GOT3 (cell line): ENCODE measurements around the gene HCFC1R1.

Experiments
- DNase-seq: peaks from one replicate; lab custom pipeline; 2025; ENCODE audit warnings: mixed read lengths; lab: John Stamatoyannopoulos, UW

The HCFC1R1 gene

DNA sequence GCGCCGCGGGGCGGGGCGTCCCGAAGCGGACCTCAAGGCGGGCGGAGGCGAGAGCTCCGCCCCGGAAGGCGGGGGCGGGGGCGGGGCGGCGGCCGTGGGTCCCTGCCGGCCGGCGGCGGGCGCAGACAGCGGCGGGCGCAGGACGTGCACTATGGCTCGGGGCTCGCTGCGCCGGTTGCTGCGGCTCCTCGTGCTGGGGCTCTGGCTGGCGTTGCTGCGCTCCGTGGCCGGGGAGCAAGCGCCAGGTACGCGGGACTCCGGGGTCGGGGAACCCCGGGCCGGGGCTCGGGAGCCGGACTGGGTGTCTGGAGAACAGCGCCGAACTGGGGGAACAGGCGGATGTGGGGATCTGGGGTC, 3.5 kb downstream of the HCFC1R1 start, which contains the start of gene TNFRSF12A:
TSS of gene TNFRSF12A (plus strand) at position 122 of the 357 bp plus-strand sequence. CDS start at position 152, 30 bp downstream.
- peak; percentile 65 for DNase-seq

DNA sequence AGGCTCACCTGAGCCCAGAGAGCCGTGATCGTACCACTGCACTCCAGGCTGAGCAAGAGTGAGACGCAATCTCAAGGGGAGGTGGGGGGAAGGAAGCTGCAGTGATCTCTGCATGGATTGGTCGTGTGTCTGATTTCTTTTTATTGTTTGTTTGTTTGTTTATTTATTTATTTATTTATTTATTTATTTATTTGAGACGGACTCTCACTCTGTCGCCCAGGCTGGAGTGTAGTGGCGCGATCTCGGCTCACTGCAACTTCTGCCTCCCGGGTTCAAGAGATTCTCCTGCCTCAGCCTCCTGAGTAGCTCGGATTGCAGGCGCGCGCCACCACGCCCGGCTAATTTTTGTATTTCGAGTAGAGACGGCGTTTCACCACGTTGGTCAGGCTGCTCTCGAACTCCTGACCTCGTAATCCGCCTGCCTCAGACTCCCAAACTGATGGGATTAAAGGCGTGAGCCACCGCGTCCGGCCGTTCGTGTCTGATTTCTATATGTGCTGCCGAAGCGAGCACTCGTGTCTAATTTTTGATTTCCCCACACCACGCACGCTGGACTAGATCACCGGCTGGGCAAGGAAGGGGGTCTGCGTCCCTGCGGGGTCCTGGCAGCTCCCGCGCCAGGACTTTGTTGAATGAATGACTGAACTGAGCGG, 4.0 kb downstream of the HCFC1R1 start:
- DNase-seq, result no peak

DNA sequence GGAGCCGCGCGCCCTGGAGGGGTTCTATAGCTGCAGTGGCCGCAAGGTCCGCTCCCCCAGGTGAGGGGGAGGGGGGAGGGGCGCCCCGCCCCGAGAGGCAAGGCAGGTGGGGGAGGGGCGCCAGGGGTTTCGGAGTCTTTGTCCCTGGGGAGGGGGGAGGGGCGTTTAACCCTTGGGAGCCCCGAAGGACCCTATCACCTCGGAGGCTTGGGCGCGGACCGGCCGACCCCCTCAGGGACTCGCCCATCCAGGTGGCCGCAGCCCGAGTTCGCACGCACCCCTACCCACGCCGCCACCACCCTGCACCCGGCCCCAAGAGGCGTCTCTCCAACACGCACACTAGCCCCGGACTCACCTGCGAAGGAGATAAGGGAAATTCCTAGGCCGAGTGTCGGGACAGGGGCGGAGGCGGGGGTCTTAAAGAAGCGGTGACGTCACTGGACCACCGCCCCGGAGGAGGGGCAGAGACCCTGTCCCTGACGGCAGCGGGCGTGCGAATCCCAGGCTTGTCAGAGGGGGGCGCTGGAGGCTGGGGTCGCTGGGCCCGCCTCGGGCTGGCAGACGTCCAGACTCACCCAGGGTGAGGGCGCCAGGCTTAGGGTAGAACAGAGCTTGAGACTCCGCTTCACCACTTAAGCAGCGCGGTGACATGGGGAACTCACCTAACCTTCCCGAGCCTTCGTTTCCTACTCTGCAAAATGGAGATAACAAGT, 5.8 kb downstream of the HCFC1R1 start, which contains the start of gene CLDN6:
TSS of gene CLDN6 (minus strand) at position 390 of the 713 bp plus-strand sequence. CDS start 2,162 bp downstream, outside the sequence.
- no peak for DNase-seq

DNA sequence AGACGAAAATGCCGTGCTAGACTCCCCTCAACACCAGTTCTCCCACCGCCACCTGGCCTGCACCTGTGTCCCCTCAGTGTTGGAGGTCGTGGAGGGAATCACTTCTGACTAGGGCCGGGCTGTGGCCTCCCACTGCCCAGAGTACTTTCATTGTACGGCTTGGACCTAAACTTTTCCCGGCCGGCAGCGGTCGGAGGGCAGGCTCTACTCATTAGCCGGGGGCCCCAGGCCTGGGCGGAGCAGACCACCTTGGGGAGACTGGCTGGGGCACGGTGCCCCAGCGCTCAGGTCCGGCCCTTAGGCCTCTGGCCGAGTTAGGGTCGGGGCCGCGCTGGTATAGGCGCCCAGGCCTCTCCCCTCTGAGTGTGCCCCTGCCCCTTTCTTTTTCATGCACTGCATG, 6.4 kb downstream of the HCFC1R1 start:
- no peak for DNase-seq

DNA sequence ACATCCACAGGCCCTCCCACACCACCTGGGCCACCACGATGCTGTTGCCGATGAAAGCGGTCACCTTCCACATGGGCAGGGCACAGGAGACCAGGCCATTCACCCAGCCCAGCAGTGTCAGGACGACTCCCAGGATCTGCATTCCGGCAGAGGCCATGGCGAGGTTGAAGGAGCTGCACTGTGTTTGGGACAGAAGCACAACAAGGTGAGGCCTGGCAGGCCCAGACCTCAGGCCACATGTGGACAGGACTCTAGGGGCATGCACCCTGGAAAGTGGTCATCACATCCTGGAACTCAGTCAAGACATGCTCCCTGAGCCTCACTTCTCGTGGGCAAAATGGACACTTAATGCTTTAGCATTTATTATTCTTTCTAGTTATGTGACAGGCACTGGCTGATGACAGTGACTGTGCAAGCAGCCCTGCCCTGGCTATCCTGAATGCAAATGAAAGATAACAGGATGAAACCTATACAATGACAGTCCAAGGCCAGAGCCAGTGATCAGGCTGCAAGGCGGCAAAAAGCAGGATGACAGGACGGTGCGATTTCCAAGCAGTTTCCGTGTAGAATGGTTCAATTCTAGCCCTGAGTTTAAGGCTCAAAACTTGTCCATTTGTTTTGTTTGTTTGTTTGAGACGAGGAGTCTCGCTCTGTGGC, 7.7 kb downstream of the HCFC1R1 start:
- no peak for DNase-seq

DNA sequence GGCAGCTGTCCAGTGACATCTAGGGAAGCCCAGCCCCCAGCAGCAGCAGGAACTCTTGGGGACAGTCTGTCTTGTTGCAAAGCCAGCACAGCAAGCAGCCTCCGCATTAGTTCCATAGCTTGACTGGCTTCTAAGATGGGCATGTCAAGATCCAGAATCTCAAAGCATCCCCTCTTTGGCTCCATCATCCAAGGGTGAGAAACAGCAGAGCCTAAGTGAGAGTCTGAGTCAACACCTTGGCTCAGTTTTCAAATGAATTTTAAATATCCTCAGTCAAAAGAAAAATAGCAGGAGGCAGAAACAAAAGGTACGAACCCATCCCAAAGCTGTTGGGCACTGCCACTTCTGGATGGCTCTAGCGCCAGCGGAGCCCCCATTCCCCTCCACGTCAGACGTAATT, 8.8 kb downstream of the HCFC1R1 start:
- no peak for DNase-seq

DNA sequence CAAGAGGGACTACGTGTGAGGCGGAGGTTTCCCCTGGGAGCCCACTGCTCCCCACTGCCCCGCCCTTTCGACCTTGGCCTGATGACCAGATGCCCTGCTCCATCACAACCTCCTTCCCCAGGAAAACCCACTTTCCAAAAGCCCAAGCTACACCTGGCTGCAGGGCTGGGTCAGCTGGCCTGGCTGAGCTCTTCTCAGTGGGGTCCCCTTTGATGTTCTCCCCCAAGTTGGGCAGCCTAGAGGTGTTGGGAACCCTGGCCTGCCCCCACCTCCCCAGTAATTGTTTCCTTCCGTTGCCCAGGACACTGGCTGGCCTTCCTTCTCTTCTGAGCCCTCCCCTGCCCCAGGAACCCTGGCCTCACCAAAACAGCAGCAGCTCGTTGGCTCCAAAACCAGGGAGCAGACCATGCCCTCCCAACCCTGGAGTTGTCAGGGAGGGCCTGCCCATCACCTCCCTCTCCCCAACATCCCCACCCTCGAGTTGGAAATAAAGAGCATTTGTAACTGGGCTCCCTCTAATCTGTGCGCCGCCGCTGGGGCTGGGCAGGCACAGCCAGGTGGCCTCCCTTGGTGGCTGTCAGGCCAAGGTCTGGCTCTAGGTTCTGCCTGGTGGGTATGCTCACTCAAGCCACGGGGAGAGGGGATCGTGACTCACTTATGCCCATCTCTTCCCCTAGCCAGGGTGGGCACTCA, 9.6 kb downstream of the HCFC1R1 start:
- DNase-seq, result no peak

DNA sequence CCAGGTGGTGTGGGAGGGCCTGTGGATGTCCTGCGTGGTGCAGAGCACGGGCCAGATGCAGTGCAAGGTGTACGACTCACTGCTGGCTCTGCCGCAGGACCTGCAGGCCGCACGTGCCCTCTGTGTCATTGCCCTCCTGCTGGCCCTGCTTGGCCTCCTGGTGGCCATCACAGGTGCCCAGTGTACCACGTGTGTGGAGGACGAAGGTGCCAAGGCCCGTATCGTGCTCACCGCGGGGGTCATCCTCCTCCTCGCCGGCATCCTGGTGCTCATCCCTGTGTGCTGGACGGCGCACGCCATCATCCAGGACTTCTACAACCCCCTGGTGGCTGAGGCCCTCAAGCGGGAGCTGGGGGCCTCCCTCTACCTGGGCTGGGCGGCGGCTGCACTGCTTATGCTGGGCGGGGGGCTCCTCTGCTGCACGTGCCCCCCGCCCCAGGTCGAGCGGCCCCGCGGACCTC, 10.2 kb downstream of the HCFC1R1 start:
- no peak for DNase-seq

DNA sequence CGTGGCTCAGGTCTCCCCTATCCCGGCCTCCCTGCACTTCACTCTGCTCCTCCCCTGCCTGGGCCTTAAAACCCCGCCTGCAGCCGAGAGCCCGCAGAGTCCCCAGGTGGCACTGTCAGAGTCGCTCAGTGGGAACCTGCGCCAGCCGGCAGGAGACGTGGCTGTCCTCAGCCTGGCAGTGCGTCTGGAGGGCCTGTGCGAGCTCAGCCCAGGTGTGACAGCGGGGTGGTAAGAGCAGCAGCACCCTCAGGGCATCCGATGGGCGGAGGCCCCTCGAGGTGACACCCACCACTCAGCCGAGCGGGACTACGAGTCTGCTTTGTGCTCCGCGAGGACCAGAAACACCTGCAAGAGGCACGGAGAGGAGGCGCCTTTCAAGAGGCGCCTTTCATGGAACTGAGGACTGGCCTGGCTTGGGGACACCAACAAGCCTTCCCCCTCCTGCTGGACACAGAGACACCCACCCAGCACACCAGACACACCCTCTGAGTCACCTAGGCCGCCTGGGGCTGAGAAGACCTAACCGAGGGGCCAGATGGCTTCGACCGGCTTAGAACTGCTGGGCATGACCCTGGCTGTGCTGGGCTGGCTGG, 10.8 kb downstream of the HCFC1R1 start, which contains the start of gene CLDN9:
TSS of gene CLDN9 (plus strand) at position 96 of the 593 bp plus-strand sequence. CDS start at position 536, 440 bp downstream.
- no peak for DNase-seq

DNA sequence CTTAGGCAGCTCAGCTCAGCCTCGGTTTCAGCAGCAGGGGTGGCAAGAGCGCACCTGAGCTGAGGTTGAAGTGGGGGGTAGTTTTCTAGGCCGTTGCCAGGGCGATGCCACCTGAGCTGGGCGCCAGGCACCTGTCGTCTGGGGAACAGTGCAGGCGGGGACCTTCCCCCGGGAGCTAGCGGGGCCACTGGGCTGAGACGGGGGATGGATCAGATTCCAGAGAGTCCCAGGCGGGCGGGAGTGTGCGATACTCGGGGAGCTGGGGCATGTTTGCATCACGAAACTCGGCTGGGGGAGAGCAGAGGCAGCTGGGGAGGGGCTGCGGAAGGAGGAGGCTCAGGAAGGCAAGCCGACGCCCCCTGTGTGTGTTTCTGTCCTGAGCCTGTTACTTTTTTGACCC, 11.5 kb downstream of the HCFC1R1 start:
- no peak for DNase-seq

DNA sequence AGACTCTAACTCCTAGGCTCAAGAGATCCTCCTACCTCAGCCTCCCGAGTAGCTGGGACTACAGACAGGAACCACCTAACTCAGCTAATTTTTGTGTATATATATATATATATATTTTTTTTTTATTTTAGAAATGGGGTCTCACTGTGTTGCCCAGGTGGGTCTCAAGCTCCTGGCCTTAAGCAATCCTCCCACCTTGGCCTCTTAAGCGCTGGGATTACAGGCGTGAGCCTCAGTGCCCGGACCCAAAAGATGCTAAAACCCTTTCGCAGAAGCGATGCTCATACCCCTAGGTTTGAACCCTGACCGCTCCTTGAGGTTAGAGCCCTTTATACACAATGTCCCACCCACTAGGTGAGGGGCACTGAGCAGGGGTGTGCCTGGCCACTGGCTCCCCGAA, 13.2 kb downstream of the HCFC1R1 start:
- no peak for DNase-seq

DNA sequence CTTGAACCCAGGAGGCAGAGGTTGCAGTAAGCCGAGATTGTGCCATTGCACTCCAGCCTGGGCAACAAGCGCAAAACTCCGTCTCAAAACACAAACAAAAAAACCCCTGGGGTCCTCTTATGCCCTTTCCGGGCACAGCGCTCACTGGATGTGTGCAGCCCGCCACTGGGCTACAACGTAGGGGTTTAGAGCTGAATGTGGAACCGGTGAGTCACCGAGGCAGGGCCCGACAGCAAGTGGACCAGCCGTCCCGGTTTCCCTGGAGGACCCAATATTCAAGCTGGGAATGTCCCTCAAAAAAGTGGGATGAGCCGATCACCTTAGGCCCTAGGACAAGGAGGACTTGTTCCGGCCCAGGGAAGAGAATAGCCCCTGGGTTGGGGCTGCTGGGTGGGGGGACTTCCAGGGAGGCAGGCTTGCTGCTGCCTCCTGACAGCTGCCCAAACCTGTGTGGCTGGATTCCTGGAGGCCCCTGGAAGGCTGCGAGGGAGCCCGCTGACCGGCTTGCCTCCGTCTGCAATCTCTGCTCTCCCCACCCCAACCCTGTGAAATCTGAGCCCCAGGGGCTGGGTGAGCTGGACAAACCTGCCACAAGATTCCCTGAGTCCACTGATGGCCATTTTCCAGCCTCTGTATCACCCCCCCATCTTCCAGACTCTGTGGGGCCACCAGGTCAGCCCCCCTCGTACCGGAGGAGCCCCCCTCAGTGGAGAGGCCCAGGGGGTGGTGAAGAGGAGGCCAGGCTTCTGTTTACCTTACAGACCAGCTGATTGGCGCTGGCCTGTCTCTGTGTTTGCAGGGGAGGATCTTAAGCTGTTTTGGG, 14.0 kb downstream of the HCFC1R1 start:
- no peak for DNase-seq

DNA sequence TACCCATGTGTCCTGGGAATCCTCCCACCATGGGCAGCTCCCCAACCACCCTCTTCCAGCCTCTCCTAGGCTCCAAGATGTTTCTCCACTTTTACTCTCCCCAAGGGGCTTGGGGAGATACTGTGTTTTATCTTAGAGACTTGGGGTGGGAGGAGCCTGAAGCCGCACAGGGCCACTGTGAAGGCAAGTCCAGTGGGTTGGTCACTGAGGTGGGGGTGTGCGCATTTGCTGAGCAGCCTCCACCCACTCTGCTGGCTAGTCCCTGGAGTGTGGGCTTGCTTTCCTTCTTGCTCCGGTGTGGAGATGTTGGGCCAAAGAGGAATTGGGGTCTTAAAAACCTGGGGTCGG, 15.1 kb downstream of the HCFC1R1 start:
- no peak for DNase-seq

DNA sequence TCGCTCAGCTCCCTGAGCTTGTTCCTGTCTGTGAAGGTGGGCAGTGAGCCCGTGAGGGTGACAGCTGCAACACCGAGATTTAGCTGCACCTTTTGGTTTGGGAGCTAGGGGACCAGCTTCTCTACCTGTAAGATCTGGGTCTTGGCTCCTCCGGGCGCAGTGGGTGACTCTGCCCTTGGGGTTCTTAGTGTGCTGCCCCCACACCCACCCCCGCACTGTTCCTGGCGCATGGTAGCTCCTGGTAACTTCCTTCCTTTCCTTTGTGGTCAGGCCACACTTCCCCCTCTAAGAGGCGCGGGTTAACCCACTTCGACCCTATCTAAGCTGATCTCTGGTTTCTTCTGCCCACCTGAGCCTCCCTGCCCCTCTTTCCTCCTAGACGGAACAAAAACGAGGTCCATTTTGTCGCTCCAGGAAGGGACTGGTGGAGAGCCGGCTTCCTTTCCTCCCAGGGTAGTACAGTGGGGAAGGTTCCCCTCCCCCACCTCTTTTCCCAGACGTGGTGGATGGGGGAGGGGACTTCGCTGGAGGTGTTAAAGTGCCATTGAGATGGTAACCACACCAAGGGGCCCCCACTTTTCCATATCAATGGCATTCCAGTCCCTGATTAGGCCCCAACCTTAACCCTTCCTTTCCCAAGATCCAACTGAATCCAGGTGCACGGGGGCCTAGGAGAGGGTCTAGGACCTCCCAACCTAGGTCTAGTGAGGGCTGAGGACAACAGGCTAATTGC, 15.6 kb downstream of the HCFC1R1 start:
- no peak for DNase-seq

DNA sequence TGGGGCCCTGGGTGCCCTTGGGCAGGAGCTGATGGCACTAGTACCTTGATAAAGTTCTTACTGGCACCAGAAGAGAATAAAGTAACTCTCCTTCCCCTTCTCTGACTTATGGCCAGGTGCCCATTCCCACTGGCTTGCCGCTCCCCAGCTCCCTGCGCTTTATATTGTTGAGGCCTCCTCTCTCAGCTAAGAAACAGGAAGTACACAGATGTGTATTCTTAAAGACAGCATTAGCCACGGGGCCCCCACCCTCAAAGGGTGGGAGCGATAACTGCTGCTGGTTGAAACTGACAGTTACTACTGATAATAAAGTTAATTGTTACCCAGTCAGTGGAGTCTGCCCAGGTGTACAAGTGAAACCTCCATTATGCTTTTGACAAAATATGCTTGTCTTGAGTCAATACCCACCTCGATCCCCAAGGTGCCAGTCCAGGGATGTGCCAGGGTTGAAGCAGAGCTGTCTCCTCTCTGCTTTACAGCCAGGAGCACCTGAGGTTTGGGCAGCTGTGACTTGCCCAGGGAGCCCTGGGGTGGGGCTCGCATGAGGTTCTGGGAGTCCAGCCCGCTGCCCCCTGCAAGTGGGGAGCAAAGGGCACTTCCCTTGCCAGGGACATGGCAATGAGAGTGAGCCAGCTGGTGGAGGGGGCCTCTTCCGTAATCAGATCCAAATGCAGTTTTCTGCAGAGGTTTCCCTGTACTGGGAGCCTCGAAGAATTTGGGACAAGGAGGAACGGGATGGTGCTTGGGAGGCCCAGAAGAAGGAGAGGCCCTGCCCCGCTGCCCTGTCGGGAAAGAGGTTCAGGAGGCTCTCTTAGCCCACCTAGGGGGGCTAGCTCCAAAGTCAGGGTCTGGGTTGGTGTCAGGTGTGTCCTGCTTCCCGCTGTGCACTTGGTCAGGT, 16.4 kb downstream of the HCFC1R1 start:
- DNase-seq, result no peak

DNA sequence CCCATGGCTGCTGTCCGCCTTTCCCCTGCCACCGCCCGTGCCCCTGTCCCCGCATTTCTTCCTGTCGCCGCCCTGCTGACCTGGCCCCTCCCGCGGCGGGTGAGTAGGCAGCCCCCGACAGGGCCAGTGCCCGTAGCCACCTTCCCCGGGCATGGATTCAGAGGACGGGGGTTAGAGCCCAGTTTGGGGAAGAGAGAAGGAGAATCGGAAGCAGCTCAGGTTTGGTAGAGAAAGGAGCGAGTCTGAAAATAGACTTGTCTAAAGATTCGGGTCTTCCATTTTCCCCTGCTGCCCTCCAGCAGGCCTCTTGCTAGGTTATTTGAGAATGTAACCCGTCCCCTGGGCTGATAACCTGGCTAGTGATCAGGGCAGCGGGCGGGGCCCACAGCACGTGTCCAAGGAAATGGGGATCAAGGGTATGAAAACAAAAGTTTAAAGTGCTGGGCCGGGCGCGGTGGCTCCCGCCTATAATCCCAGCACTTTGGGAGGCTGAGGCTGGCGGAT, 18.9 kb downstream of the HCFC1R1 start:
- DNase-seq, result no peak

DNA sequence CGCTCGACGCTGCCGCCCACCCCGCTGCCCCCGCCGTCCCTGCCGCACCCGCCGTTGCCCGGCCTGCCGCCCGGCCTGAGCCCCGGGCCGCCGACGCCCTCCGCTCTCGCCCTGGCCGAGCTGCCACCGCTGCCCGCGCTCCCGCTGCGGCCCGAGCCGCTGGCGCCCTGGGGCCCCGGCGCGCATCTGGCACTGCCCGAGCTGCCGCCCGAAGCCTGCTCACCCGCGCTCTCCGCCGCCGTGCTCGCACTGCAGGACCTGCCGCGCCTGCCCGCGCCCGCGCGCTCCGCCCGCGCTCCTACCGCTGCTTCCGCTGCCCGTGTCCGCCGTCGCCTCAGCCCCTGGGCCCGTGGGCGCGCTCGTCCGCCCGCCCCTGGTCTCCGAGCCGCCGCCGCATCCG, 19.4 kb downstream of the HCFC1R1 start:
- DNase-seq, result no peak

DNA sequence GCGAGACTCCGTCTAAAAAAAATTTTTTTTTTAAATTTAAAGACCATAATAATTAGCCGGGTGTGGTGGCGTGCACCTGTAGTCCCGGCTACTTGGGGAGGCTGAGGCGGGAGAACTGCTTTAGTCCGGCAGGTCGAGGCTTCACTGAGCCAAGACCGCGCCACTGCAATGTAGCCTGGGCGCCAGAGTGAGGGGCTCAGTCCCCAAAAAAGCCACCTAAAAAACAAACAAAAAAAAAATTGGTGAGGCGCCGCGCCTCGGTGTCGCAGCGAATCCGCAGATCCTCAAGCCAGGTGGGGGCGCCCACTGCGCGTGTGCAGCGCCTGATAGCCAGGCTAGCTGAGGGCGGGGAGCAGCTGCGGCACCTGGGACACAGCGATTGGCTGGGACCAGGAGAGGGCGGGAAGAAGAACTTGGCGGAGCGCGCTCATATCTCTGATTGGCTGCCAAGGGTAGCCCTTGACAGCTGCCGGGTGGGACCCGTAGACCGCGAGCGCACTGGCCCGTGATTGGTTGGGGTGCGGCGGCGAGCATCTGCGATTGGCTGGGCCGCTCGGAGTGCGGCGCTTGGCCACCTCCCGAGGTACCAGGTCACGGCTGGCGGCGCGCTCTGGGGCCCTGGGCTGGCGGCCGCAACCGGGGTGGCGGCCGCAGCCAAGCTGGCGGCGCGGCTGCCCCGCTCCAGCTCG, 20.0 kb downstream of the HCFC1R1 start:
- peak; percentile 61 for DNase-seq
